Aorta (tissue), 5 donors: Measurements from ENCODE around the gene ACSL3. TPM values are rescaled to one million over a fixed set of nuclear protein-coding genes. Genes with fewer than 3 reads are reported as not detected.

Experiments
- ATAC-seq: fragments of 200-7000 bp; cut with Tn5 transposase; one replicate; pipeline ENCODE4 v1.9.1; 2022; ENCODE audit warnings: moderate library complexity; ENCODE audit not compliant: low FRiP score
- DNase-seq, 2 donors: peaks; one replicate each; pipeline ENCODE4 v3.0.0-alpha.2; 2020
- H3K27ac ChIP-seq, 2 donors: one replicate each; pipeline ENCODE4 v1.5.1; 2013; ENCODE audit warnings: low read length in 2 of 2, mild to moderate bottlenecking in 2 of 2, moderate library complexity in 2 of 2, control low read depth in 1 of 2, inconsistent platforms in 1 of 2, low read depth in 1 of 2
- H3K27me3 ChIP-seq, 2 donors: one replicate each; pipeline ENCODE4 v1.6.1; 2013; ENCODE audit warnings: control low read depth in 1 of 2, low read length in 1 of 2, mild to moderate bottlenecking in 1 of 2, moderate library complexity in 1 of 2; ENCODE audit not compliant: insufficient read depth in 2 of 2, control insufficient read depth in 1 of 2
- H3K36me3 ChIP-seq, 2 donors: one replicate each; pipeline ENCODE4 v1.6.1; 2013; ENCODE audit warnings: control low read depth in 1 of 2, low read length in 1 of 2, mild to moderate bottlenecking in 1 of 2; ENCODE audit not compliant: insufficient read depth in 2 of 2, control insufficient read depth in 1 of 2
- H3K4me1 ChIP-seq, 2 donors: one replicate each; pipeline ENCODE4 v1.6.1; 2013; ENCODE audit warnings: low read length in 2 of 2, control low read depth in 1 of 2, mild to moderate bottlenecking in 1 of 2, moderate library complexity in 1 of 2; ENCODE audit not compliant: insufficient read depth in 2 of 2, control insufficient read depth in 1 of 2
- H3K4me3 ChIP-seq, 2 donors: one replicate each; pipeline ENCODE4 v1.5.1; 2013; ENCODE audit warnings: low read length in 2 of 2, control low read depth in 1 of 2, mild to moderate bottlenecking in 1 of 2
- H3K9me3 ChIP-seq: one replicate; pipeline ENCODE4 v1.6.1; 2013; ENCODE audit warnings: mild to moderate bottlenecking, low read length; ENCODE audit not compliant: control insufficient read depth
- WGBS, 2 donors: extraction: QIAGEN DNeasy Blood & Tissue Kit; methylation state at CpG; one replicate each; pipeline ENCODE4 v1.1.7; 2013; 5-methylcytosine and 5-hydroxymethylcytosine counted together
- intact Hi-C, 2 donors: fragments of 100-400 bp; cut with DNase I; formaldehyde crosslinking; loops; one replicate each; pipeline versions ENCODE4 v1.14.2 to v1.15.0; 2022
- polyA plus RNA-seq, 2 donors: library from polyadenylated mRNA; stranded (reverse); fragments of 200-250 nt; gene quantifications; one replicate each; pipeline ENCODE4 v1.2.3, GENCODE V29; 2013
- total RNA-seq, 2 donors: library from RNA; stranded (reverse); fragmentation: NEBNext Ultra II Directional; extraction: Animal tissue kit (Norgen Biotek cat#: 25700); gene quantifications; one replicate each; pipeline ENCODE4 v1.2.1, GENCODE V29; 2021
- donor health status: healthy with polysubstance abuse.
- donor health status: Bipolar disorder and iron deficiency.
- donor health status: DM: no; HTN: no; CAD: no.
- donor health status: DM: no; HTN: no; CAD: no.
- donor health status: DM: yes; HTN: yes; CAD: no.

Gene ACSL3
- total and polyA plus RNA-seq, 4 donors: 14.0 to 69.0 (median 52.9) TPM

DNA sequence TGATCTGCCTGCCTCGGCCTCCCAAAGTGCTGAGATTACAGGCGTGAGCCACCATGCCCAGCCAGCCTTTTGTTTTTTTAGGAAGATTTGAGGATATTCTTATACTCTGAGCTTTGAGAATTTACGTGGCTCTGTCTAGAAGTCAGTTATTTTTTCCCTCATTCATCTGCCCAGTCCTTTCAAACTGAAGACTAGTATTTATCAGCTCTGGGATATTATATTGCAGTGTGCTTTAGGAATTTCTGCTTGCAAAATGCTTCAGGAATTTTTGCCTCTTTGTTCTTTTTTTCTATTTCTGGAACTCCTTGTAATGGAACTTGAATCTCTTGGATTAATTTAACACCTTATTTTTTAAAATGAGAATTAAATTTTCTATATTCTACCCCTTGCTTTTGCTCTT lies 22.6 kb downstream of the ACSL3 start:
- Histone ChIP-seq H3K9me3 (no peaks in the 10 kb centered on the region), H3K36me3 (no peaks in the 10 kb centered on the region), H3K27ac (peak overlapping the region in 1 of 2 donors; percentile 19), H3K4me1 (peaks cover 2 to 4% of the 10 kb centered on the region in 2 donors), H3K27me3 (no peaks in the 10 kb centered on the region), H3K4me3 (no peak overlapping the region)
- DNase-seq (no peak), ATAC-seq (no peak)
- 10 to 14% methylated on average over 3 of the region's 3 CpGs for WGBS, 2 donors
- intact Hi-C loops: no loop called here

DNA sequence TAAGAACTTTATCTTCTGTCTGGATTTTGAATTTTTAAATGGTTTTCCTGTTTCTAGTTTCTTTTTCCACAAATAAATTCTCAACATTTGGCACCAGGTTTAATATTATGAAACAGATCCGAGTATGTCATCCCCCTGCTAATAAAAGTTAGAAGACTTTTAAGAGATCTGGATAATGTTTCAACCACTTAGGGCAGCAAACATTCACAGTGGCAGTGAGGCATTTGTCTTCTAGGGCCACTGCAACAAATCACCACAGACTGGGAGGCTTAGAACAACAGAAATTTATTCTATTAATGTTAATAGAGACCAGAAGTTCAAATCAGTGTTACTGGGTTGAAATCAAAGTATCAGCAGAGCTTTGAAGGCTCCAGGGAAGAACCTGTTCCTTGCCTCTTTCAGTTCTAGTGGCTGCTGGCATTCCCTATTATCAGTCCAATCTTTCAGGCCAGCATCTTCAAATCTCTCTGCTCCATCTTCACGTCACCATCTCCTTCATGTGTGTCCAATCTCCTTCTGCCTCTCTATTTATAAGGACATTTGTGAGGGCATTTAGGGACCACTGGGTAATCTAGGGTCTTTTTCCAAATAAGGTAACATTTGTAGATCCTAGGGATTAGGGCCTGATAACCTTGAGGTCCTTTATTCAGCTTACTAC lies 23.4 kb downstream of the ACSL3 start:
- H3K4me1 ChIP-seq: peaks cover 4 to 5% of the 10 kb centered on the region in 2 donors
- no peaks in the 10 kb centered on the region for H3K36me3 ChIP-seq
- intact Hi-C loops: no loop called here
- H3K27ac ChIP-seq: peak overlapping the region; percentile 36 to 67
- H3K27me3 ChIP-seq: no peaks in the 10 kb centered on the region
- H3K4me3 ChIP-seq: no peak overlapping the region
- H3K9me3 ChIP-seq: no peaks in the 10 kb centered on the region
- ATAC-seq: no peak
- DNase-seq: no peak
- 14 to 23% methylated on average over 2 of the region's 2 CpGs for WGBS, 2 donors

DNA sequence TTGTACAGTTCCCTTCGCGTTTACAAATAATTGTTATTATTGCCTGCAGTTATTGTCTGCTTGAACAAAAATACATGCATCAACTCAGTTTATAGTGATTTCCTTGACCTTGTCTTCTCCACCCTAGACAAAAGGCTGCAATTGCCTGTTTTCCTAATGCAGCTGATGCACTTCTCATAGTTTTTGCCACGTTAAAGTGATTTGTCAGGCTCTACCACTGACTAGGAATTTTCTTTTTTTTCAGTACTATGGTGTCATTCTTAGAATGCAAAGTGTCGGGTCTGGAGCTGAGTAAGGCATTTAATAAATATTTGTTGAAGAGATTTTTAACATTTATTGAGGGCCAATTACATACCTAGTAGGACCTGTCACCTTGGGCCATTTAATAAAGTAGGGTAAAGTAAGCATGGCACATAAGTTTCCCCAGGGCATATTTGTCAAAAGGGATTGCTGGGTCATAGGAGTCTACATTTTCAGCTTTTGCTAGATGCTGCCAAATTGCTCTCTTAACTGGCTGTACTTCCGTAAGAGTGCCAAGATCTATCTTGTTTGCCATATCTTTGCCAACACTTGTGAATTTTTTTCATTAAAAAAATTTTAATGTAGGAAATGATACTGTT lies 24.1 kb downstream of the ACSL3 start:
- DNase-seq (no peak), ATAC-seq (no peak)
- Histone ChIP-seq H3K4me3 (no peak overlapping the region), H3K9me3 (no peaks in the 10 kb centered on the region), H3K36me3 (no peaks in the 10 kb centered on the region), H3K4me1 (peaks cover 4 to 7% of the 10 kb centered on the region in 2 donors), H3K27ac (peak overlapping the region in 1 of 2 donors; percentile 28), H3K27me3 (no peaks in the 10 kb centered on the region)
- intact Hi-C loops: no loop called here
- 30 to 31% methylated on average over 5 of the region's 5 CpGs for WGBS, 2 donors

DNA sequence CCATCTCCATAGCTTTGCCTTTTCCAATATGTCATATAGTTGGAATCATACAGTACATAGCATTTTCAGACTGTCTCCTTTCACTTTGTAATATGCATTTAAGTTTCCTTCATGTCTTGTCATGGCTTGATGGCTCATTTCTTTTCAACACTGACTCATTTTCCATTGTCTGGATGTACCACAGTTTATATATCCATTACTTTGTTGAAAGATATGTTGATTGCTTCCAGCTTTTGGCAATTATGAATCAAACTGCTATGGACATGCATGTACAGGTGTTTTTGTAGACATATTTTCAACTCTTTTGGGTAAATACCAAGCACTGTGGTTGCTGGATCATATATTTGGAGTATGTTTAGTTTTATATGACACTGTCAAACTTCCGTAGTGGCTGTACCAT lies 26.3 kb downstream of the ACSL3 start:
- H3K27ac ChIP-seq: no peak overlapping the region
- H3K4me3 ChIP-seq: no peak overlapping the region
- intact Hi-C loops: no loop called here
- no peaks in the 10 kb centered on the region for H3K36me3 ChIP-seq
- DNase-seq (no peak), ATAC-seq (no peak)
- peaks cover 4 to 7% of the 10 kb centered on the region in 2 donors for H3K4me1 ChIP-seq
- 84 to 93% methylated on average over 1 of the region's 1 CpG for WGBS, 2 donors
- no peaks in the 10 kb centered on the region for H3K27me3 ChIP-seq
- no peaks in the 10 kb centered on the region for H3K9me3 ChIP-seq

DNA sequence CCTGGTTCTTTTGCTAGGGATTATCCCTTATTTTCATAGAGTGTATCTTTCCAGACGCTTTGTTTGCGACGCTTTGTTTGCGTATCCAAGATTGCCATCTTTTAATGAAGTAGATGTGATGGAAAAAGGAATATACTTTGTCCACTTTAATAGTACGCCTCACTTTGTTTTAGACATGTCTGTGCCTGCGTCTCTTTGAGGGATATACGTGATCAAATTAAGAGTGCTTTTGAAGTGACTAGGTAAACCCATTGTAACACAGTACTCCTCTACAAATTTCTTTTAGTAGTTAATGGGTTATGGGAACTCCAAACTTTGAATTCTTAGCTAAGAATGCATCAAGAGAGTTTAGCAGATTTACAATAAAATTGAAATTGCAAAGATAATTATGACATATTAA lies 27.9 kb downstream of the ACSL3 start:
- Histone ChIP-seq H3K4me1 (peaks cover 4 to 15% of the 10 kb centered on the region in 2 donors), H3K27ac (no peak overlapping the region), H3K4me3 (no peak overlapping the region), H3K36me3 (no peaks in the 10 kb centered on the region), H3K27me3 (no peaks in the 10 kb centered on the region), H3K9me3 (no peaks in the 10 kb centered on the region)
- no peak for ATAC-seq
- DNase-seq: no peak
- intact Hi-C loops: no loop called here
- 96% methylated on average over 7 of the region's 7 CpGs for WGBS, 2 donors

DNA sequence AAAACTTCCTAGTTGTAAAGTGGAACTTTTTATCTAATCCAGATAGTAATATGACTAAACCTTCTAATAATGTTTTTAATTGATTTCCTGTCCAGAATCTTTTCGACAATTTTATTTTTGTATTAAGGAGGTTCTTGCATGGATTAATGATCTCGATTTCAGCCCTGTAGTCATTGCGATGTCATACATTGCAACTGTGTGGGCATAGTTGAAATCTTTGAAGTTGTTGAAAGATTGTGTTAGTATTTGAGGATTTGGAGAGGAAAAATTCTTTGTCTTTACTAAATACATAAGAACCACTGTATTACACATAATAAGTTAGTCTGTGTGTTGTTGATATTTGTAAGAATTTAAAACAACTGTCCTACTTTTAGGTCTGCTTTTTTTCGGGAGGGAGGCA lies 31.1 kb downstream of the ACSL3 start:
- Histone ChIP-seq H3K27ac (no peak overlapping the region), H3K36me3 (no peaks in the 10 kb centered on the region), H3K4me1 (peaks cover 0 to 13% of the 10 kb centered on the region in 2 donors), H3K27me3 (no peaks in the 10 kb centered on the region), H3K4me3 (no peak overlapping the region), H3K9me3 (no peaks in the 10 kb centered on the region)
- 22 to 25% methylated on average over 4 of the region's 4 CpGs for WGBS, 2 donors
- ATAC-seq (no peak), DNase-seq (no peak)
- intact Hi-C loops: no loop called here

DNA sequence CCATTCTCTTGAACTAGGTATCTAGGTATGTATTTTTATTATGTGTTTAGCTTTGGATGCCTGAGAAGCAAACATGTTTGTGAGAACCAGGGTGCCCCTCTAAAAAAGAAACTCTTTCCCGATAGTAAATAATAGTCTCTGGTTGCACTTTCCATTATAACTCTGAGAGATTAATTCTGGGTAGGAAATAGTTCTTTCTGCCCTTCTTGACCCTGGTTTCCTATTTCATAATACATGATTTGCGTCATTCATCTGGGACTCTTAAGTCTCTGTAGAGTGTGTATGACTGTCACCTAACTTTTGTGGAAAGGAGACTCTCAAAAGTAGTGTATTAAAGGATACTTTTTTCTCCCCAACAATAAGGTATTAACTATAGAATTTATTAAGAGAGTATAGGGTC lies 31.5 kb downstream of the ACSL3 start:
- no peak overlapping the region for H3K27ac ChIP-seq
- H3K4me3 ChIP-seq: no peak overlapping the region
- no peaks in the 10 kb centered on the region for H3K9me3 ChIP-seq
- no peak for ATAC-seq
- intact Hi-C loops: no loop called here
- no peaks in the 10 kb centered on the region for H3K27me3 ChIP-seq
- DNase-seq: no peak
- H3K36me3 ChIP-seq: no peaks in the 10 kb centered on the region
- peaks cover 0 to 13% of the 10 kb centered on the region in 2 donors for H3K4me1 ChIP-seq
- WGBS, 2 donors: 24% methylated on average over 2 of the region's 2 CpGs

DNA sequence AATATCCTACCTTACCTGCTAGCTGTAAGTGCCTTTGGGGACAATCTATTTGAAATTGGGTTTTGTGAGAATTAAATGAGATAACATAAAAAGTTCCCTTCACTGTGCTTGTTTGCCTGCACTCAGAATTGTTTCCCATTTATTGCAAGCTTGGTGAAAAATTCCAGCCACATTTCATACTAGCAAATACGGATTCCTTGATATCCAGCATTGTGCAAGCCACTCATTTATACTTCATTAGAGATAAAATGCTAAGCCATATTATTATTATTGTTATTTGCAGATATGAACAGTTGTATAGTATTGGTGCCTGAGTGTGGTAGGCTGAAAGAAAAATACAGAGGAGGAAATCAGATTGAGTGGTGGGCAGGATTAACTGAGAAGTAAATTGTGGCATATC lies 31.9 kb downstream of the ACSL3 start:
- Histone ChIP-seq H3K36me3 (no peaks in the 10 kb centered on the region), H3K27me3 (no peaks in the 10 kb centered on the region), H3K27ac (no peak overlapping the region), H3K4me1 (peaks cover 0 to 13% of the 10 kb centered on the region in 2 donors), H3K9me3 (no peaks in the 10 kb centered on the region), H3K4me3 (no peak overlapping the region)
- intact Hi-C loops: no loop called here
- WGBS, 2 donors: 60 to 64% methylated on average over 1 of the region's 1 CpG
- DNase-seq (no peak), ATAC-seq (no peak)

DNA sequence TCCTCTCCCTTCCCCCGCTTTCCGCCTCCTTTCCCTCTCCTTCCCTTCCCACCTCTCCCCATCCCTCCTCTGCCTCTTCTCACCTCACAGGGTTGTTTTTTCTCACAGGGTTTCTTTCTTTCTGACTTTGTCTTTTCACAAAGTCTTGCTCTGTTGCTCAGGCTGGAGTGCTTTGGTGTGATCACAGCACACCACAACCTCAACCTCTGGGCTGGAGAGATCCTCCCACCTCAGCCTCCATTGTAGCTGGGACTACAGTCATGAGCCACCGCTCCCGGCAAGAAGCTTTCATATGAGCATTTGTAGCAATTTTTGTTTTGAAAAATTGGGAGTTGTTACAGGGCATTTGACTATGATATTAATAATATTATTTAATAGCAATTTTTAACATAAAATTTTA lies 32.9 kb downstream of the ACSL3 start:
- DNase-seq (no peak), ATAC-seq (no peak)
- H3K36me3 ChIP-seq: no peaks in the 10 kb centered on the region
- peaks cover 0 to 13% of the 10 kb centered on the region in 2 donors for H3K4me1 ChIP-seq
- intact Hi-C loops: no loop called here
- no peaks in the 10 kb centered on the region for H3K9me3 ChIP-seq
- no peak overlapping the region for H3K27ac ChIP-seq
- 98% methylated on average over 4 of the region's 4 CpGs for WGBS, 2 donors
- no peak overlapping the region for H3K4me3 ChIP-seq
- no peaks in the 10 kb centered on the region for H3K27me3 ChIP-seq
